Umbilical cord (tissue), 1 donor: ENCODE data around the gene CHURC1. TPM values are rescaled to one million over a fixed set of nuclear protein-coding genes. Genes with fewer than 3 reads are reported as not detected.

Experiments used
- total RNA-seq: library from RNA; depleted of rRNA; stranded (reverse); fragments of >200 nt; gene quantifications from one replicate; pipeline ENCODE4 v1.2.3, GENCODE V29; 2014; ENCODE audit warnings: low replicate concordance; ENCODE audit not compliant: insufficient read depth

Gene CHURC1
- total RNA-seq, 1 donor from 2014 or later, result 87.4 TPM

Other genes with a start within 250 kb of the CHURC1 start
- 90.0 TPM for gene PLEKHG3, start 210.0 kb upstream of the CHURC1 start, total RNA-seq
- 25.0 TPM for gene SPTB, start 34.5 kb upstream of the CHURC1 start, total RNA-seq
- not detected for gene GPX2, start 28.3 kb downstream of the CHURC1 start, total RNA-seq
- gene RAB15, start 57.9 kb downstream of the CHURC1 start, total RNA-seq, result 12.0 TPM
- gene FNTB, start 72.4 kb downstream of the CHURC1 start, total RNA-seq, result 5.5 TPM
- 46.9 TPM for gene MAX, start 188.1 kb downstream of the CHURC1 start, total RNA-seq